HEK293 (cell line): ENCODE data around the gene DAP.

ENCODE experiments used
- CTCF ChIA-PET: fragments of 350-600 bp; formaldehyde crosslinking; extraction: SDS; loops from one replicate; lab custom pipeline; 2021; ENCODE audit warnings: antibody characterized with exemption; lab: Yijun Ruan, JAX
- POLR2A ChIA-PET: fragments of 300-600 bp; formaldehyde crosslinking; extraction: SDS; loops from one replicate; lab custom pipeline; 2020; ENCODE audit warnings: antibody characterized with exemption, inconsistent platforms; lab: Yijun Ruan, JAX
- H3K27ac ChIP-seq: fragments of 200-500 bp; sonication (Bioruptor generic); 2 replicates; pipeline ENCODE4 v1.5.1; 2014; ENCODE audit warnings: low read depth, low read length, control low read depth, inconsistent platforms; ENCODE audit errors: extremely low read depth
- H3K36me3 ChIP-seq, 2 experiments: fragments of 200-500 bp in 1 of 2; sonication (Bioruptor generic) in 1 of 2; 1 replicate in 1 of 2; 2 replicates in 1 of 2; pipeline ENCODE4 v1.5.1; 2014 to 2017; ENCODE audit warnings: inconsistent platforms in 2 of 2, low read length in 2 of 2; ENCODE audit not compliant: control insufficient read depth in 2 of 2, insufficient read depth in 1 of 2
- H3K4me1 ChIP-seq: fragments of 200-500 bp; sonication (Bioruptor generic); 2 replicates; pipeline ENCODE4 v1.5.1; 2014; ENCODE audit warnings: mild to moderate bottlenecking, low read length, inconsistent platforms; ENCODE audit not compliant: control insufficient read depth, insufficient read depth
- H3K4me3 ChIP-seq: 2 replicates; pipeline ENCODE4 v1.5.1; 2011; ENCODE audit warnings: low read depth, mild to moderate bottlenecking, control low read depth, low read length, moderate library complexity
- H3K9me3 ChIP-seq: fragments of 200-500 bp; sonication (Bioruptor generic); 2 replicates; pipeline ENCODE4 v1.5.1; 2014; ENCODE audit warnings: low read depth, low read length, inconsistent platforms; ENCODE audit not compliant: control insufficient read depth, insufficient read depth
- GFI1B ChIP-seq: fragments of 450-650 bp; formaldehyde crosslinking; IDR thresholded peaks from 2 replicates; pipeline ENCODE4 v1.5.1; 2016; ENCODE audit warnings: missing biosample characterization, missing genetic modification characterization
- HOXD13 ChIP-seq: sonication (generic); formaldehyde crosslinking; IDR thresholded peaks from 2 replicates; pipeline ENCODE4 v1.8.0; 2022; ENCODE audit warnings: missing genetic modification reagents, borderline replicate concordance
- PRDM1 ChIP-seq: fragments of 450-650 bp; formaldehyde crosslinking; IDR thresholded peaks from 2 replicates; pipeline ENCODE4; 2016; ENCODE audit warnings: missing biosample characterization, missing genetic modification characterization
- PRDM6 ChIP-seq: fragments of 450-650 bp; formaldehyde crosslinking; IDR thresholded peaks from 2 replicates; pipeline ENCODE4 v1.5.1; 2017; ENCODE audit warnings: missing biosample characterization, missing genetic modification characterization
- SETDB1 ChIP-seq: IDR thresholded peaks from one replicate; pipeline ENCODE4 v1.6.1; 2017; ENCODE audit warnings: mild to moderate bottlenecking, low read length, moderate library complexity, mixed read lengths; ENCODE audit not compliant: insufficient read length
- ZFP3 ChIP-seq: fragments of 450-650 bp; formaldehyde crosslinking; IDR thresholded peaks from 2 replicates; pipeline ENCODE4 v1.5.1; 2016; ENCODE audit warnings: low read depth, missing biosample characterization, missing genetic modification characterization
- ZIC2 ChIP-seq: fragments of 450-650 bp; formaldehyde crosslinking; IDR thresholded peaks from 2 replicates; pipeline ENCODE4 v1.5.1; 2016; ENCODE audit warnings: missing biosample characterization, missing genetic modification characterization
- ZNF146 ChIP-seq: fragments of 450-650 bp; formaldehyde crosslinking; IDR thresholded peaks from 2 replicates; pipeline ENCODE4 v1.5.1; 2016; ENCODE audit warnings: missing biosample characterization, missing genetic modification characterization
- ZNF148 ChIP-seq: fragments of 450-650 bp; formaldehyde crosslinking; IDR thresholded peaks from 2 replicates; pipeline ENCODE4 v1.5.0; 2017; ENCODE audit warnings: missing biosample characterization, missing genetic modification characterization, borderline replicate concordance
- ZNF169 ChIP-seq: fragments of 450-650 bp; formaldehyde crosslinking; IDR thresholded peaks from 2 replicates; pipeline ENCODE4 v1.5.1; 2016; ENCODE audit warnings: missing biosample characterization, missing genetic modification characterization
- ZNF202 ChIP-seq: fragments of 450-650 bp; formaldehyde crosslinking; IDR thresholded peaks from 2 replicates; pipeline ENCODE4 v1.5.1; 2016; ENCODE audit warnings: missing biosample characterization, missing genetic modification characterization, borderline replicate concordance
- ZNF24 ChIP-seq: fragments of 450-650 bp; formaldehyde crosslinking; IDR thresholded peaks from 2 replicates; pipeline ENCODE4 v1.5.1; 2016; ENCODE audit warnings: missing biosample characterization, missing genetic modification characterization
- ZNF324 ChIP-seq: fragments of 450-650 bp; formaldehyde crosslinking; IDR thresholded peaks from 2 replicates; pipeline ENCODE4 v1.5.1; 2016; ENCODE audit warnings: missing biosample characterization, missing genetic modification characterization
- ZNF354C ChIP-seq: fragments of 450-650 bp; formaldehyde crosslinking; IDR thresholded peaks from 2 replicates; pipeline ENCODE4 v1.5.1; 2016; ENCODE audit warnings: missing biosample characterization, missing genetic modification characterization, low read depth, borderline replicate concordance
- ZNF473 ChIP-seq: fragments of 450-650 bp; formaldehyde crosslinking; IDR thresholded peaks from 2 replicates; pipeline ENCODE4 v1.5.1; 2017; ENCODE audit warnings: missing biosample characterization, missing genetic modification characterization
- ZNF510 ChIP-seq: fragments of 450-650 bp; formaldehyde crosslinking; IDR thresholded peaks from 2 replicates; pipeline ENCODE4 v1.5.1; 2018; ENCODE audit warnings: mild to moderate bottlenecking, missing genetic modification characterization, missing biosample characterization; ENCODE audit not compliant: insufficient replicate concordance
- ZNF530 ChIP-seq: fragments of 450-650 bp; formaldehyde crosslinking; IDR thresholded peaks from 2 replicates; pipeline ENCODE4 v1.5.1; 2016; ENCODE audit warnings: low read depth, missing biosample characterization, missing genetic modification characterization
- ZNF560 ChIP-seq: fragments of 450-650 bp; formaldehyde crosslinking; IDR thresholded peaks from 2 replicates; pipeline ENCODE4 v1.5.1; 2017; ENCODE audit warnings: missing biosample characterization, missing genetic modification characterization, borderline replicate concordance
- ZNF585B ChIP-seq: fragments of 450-650 bp; formaldehyde crosslinking; IDR thresholded peaks from 2 replicates; pipeline ENCODE4 v1.5.1; 2016; ENCODE audit warnings: missing biosample characterization, missing genetic modification characterization
- ZNF596 ChIP-seq: fragments of 450-650 bp; IDR thresholded peaks from 2 replicates; pipeline ENCODE4 v1.5.0; 2018; ENCODE audit warnings: missing biosample characterization, mild to moderate bottlenecking, missing genetic modification characterization, moderate library complexity
- ZNF624 ChIP-seq: fragments of 450-650 bp; formaldehyde crosslinking; IDR thresholded peaks from 2 replicates; pipeline ENCODE4 v1.5.1; 2017; ENCODE audit warnings: missing biosample characterization, missing genetic modification characterization
- ZNF629 ChIP-seq: fragments of 450-650 bp; formaldehyde crosslinking; IDR thresholded peaks from 2 replicates; pipeline ENCODE4 v1.5.1; 2017; ENCODE audit warnings: missing biosample characterization, missing genetic modification characterization
- ZNF664 ChIP-seq: fragments of 450-650 bp; formaldehyde crosslinking; IDR thresholded peaks from 2 replicates; pipeline ENCODE4 v1.5.1; 2016; ENCODE audit warnings: missing biosample characterization, missing genetic modification characterization
- ZNF677 ChIP-seq: fragments of 450-650 bp; IDR thresholded peaks from 2 replicates; pipeline ENCODE4 v1.5.0; 2018; ENCODE audit warnings: missing biosample characterization, mild to moderate bottlenecking, missing genetic modification characterization, moderate library complexity
- ZNF776 ChIP-seq: fragments of 450-650 bp; formaldehyde crosslinking; IDR thresholded peaks from 2 replicates; pipeline ENCODE4 v1.5.0; 2017; ENCODE audit warnings: missing biosample characterization, missing genetic modification characterization, borderline replicate concordance
- TF ChIP-seq, protein P1 (sequence below): fragments of 450-650 bp; formaldehyde crosslinking; IDR thresholded peaks from 2 replicates; pipeline ENCODE4 v1.5.1; 2017; ENCODE audit warnings: missing biosample characterization, missing genetic modification characterization
- TF ChIP-seq, protein P2 (sequence below): fragments of 450-650 bp; formaldehyde crosslinking; IDR thresholded peaks from 2 replicates; pipeline ENCODE4 v1.5.1; 2016; ENCODE audit warnings: missing biosample characterization, missing genetic modification characterization

The DAP gene

DNA sequence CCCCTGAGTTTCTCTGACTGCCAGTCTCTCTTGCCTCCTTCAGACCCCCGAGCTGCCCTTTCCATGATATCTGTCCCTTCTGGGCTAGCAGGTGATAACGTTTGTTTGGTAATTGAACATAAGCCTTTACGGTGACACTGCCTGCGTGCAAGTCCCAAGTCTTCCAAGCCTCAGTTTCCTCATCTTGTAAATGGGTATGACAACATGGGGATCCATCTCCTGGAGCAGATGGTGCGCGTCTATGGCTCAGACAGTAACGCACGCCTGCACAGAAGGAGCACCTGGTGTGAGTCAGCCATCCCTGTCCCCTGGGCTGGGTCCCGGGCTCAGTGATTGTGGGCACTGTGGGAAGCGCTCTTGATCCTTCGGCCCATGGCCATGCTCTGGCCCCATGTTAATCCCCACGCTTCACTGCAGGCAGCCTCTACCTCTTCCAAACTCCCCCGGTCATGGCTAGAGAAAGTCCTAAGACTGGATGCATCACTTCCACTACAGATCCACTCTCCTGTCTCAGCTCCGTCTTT lies 85.8 kb downstream of the DAP start:
- Histone ChIP-seq H3K4me1 (no peaks in the 10 kb centered on the region), H3K27ac (no peak overlapping the region), H3K36me3 (peaks cover 0 to 23% of the 10 kb centered on the region in 2 experiments; a peak in 1 of 3 replicates), H3K9me3 (no peaks in the 10 kb centered on the region), H3K4me3 (no peak overlapping the region)
- TF ChIP-seq ZNF776 (tag by site-specific recombination): no peak
- TF ChIP-seq ZIC2 (tag by site-specific recombination): no peak
- TF ChIP-seq ZNF560 (tag by site-specific recombination): no peak
- TF ChIP-seq SETDB1: no peak
- no peak for TF ChIP-seq HOXD13 (CRISPR knock-in tag)
- no peak for TF ChIP-seq ZNF324 (tag by site-specific recombination)
- TF ChIP-seq PRDM1: no peak
- TF ChIP-seq ZNF624 (tag by site-specific recombination): no peak
- TF ChIP-seq ZNF530: no peak
- no peak for TF ChIP-seq ZNF585B (tag by site-specific recombination)
- no peak for TF ChIP-seq ZNF629 (tag by site-specific recombination)
- no peak for TF ChIP-seq ZNF596 (tag by site-specific recombination)
- CTCF ChIA-PET: interaction anchor here (0.6 to 1.5 kb wide), 3 partner anchors 15 to 223 kb away, joined by 3 to 6 read pairs (median 4); no protein-coding TSS in a partner anchor
- POLR2A ChIA-PET: no interaction called here

GRCh38 chr5:10674582-10674981 lies 86.5 kb downstream of the DAP start:
- Histone ChIP-seq H3K36me3 (peaks cover 0 to 17% of the 10 kb centered on the region in 2 experiments; a peak in 1 of 3 replicates), H3K4me1 (no peaks in the 10 kb centered on the region), H3K27ac (no peak overlapping the region), H3K4me3 (no peak overlapping the region), H3K9me3 (no peaks in the 10 kb centered on the region)
- ChIA-PET CTCF (interaction anchor here (1.5 kb wide), 1 partner anchor 15 kb away, joined by 6 read pairs; no protein-coding TSS in a partner anchor), POLR2A (no interaction called here)
- TF ChIP-seq ZNF202 (tag by site-specific recombination) (no peak), ZNF354C (tag by site-specific recombination) (no peak), ZNF146 (tag by site-specific recombination) (no peak), ZNF473 (tag by site-specific recombination) (no peak), ZNF664 (no peak), ZNF169 (no peak), ZNF510 (tag by site-specific recombination) (no peak)
- TF ChIP-seq, protein P1, sequence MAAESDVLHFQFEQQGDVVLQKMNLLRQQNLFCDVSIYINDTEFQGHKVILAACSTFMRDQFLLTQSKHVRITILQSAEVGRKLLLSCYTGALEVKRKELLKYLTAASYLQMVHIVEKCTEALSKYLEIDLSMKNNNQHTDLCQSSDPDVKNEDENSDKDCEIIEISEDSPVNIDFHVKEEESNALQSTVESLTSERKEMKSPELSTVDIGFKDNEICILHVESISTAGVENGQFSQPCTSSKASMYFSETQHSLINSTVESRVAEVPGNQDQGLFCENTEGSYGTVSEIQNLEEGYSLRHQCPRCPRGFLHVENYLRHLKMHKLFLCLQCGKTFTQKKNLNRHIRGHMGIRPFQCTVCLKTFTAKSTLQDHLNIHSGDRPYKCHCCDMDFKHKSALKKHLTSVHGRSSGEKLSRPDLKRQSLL (tag by site-specific recombination): no peak

- Histone ChIP-seq H3K27ac (no peak overlapping the region), H3K4me1 (no peaks in the 10 kb centered on the region), H3K9me3 (no peaks in the 10 kb centered on the region), H3K36me3 (peaks cover 0 to 12% of the 10 kb centered on the region in 2 experiments; a peak in 1 of 3 replicates), H3K4me3 (no peak overlapping the region)
- ChIA-PET CTCF (interaction anchor here (0.6 kb wide), 2 partner anchors 21 to 150 kb away, joined by 3 to 4 read pairs; no protein-coding TSS in a partner anchor), POLR2A (no interaction called here)
- TF ChIP-seq GFI1B (tag by site-specific recombination) (no peak), PRDM6 (tag by site-specific recombination) (no peak), ZIC2 (tag by site-specific recombination) (no peak), ZNF148 (tag by site-specific recombination) (no peak), ZFP3 (tag by site-specific recombination) (no peak), ZNF677 (tag by site-specific recombination) (no peak), ZNF24 (tag by site-specific recombination) (no peak)
- TF ChIP-seq, protein P2, sequence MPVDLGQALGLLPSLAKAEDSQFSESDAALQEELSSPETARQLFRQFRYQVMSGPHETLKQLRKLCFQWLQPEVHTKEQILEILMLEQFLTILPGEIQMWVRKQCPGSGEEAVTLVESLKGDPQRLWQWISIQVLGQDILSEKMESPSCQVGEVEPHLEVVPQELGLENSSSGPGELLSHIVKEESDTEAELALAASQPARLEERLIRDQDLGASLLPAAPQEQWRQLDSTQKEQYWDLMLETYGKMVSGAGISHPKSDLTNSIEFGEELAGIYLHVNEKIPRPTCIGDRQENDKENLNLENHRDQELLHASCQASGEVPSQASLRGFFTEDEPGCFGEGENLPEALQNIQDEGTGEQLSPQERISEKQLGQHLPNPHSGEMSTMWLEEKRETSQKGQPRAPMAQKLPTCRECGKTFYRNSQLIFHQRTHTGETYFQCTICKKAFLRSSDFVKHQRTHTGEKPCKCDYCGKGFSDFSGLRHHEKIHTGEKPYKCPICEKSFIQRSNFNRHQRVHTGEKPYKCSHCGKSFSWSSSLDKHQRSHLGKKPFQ (tag by site-specific recombination): no peak
Observed at GRCh38 chr5:10674096-10674495, 86.9 kb downstream of the DAP start.
